HCT116 (cell line): ENCODE results near the gene SOCS7. TPM values are rescaled to one million over a fixed set of nuclear protein-coding genes. Genes with fewer than 3 reads are reported as not detected.

Source experiments
- ATAC-seq: fragments of 200-7000 bp; cut with Tn5 transposase; 2 replicates; pipeline ENCODE4 v1.9.1; 2020; ENCODE audit warnings: mild to moderate bottlenecking, moderate library complexity
- Bru-seq: library from RNA; stranded (reverse); fragments of 400-500 nt; gene quantifications from one replicate; lab custom pipeline; 2021; lab: Mats Ljungman, UMichigan
- BruChase-seq, 2 experiments: library from RNA; stranded (reverse); fragments of 400-500 nt; gene quantifications; one replicate each; lab custom pipeline; 2021; lab: Mats Ljungman, UMichigan
- BruUV-seq: library from RNA; stranded (reverse); fragments of 400-500 nt; replicated peaks from 2 replicates; lab custom pipeline; 2021; lab: Mats Ljungman, UMichigan
- CTCF ChIA-PET: fragments of 300-600 bp; sonication (Branson Sonifier 250); formaldehyde crosslinking; loops from one replicate; lab custom pipeline; 2021; ENCODE audit warnings: antibody characterized with exemption; lab: Charles Lee
- POLR2A ChIA-PET: fragments of 300-600, 350-600 bp; sonication (Branson Sonifier 250); formaldehyde crosslinking; loops from one replicate; lab custom pipeline; 2021; ENCODE audit warnings: antibody characterized with exemption; lab: Charles Lee
- RAD21 ChIA-PET, 2 experiments: fragments of 300-600 bp; sonication (Branson Sonifier 250); formaldehyde crosslinking; loops; one replicate each; lab custom pipeline; 2023; ENCODE audit warnings: low total read pairs in 2 of 2; ENCODE audit not compliant: uncharacterized antibody in 2 of 2, unreplicated experiment in 2 of 2, low non-redundant PET in 1 of 2; lab: Charles Lee
- DNase-seq: peaks from one replicate; pipeline ENCODE4 v3.0.0-alpha.2; 2010; ENCODE audit warnings: low read depth, low spot score
- H2AFZ ChIP-seq: fragments of 200-600 bp; shearing (Covaris generic), sonication (generic); 2 replicates; pipeline ENCODE4 v1.6.1; 2017; ENCODE audit warnings: low read depth, mixed run types, mixed read lengths, antibody characterized with exemption, low read length; ENCODE audit not compliant: poor library complexity, severe bottlenecking
- H3K27ac ChIP-seq: 2 replicates; pipeline ENCODE4 v1.5.1; 2012; ENCODE audit warnings: low read depth, low read length
- H3K27me3 ChIP-seq: fragments of 200-600 bp; sonication (generic); 2 replicates; pipeline ENCODE4 v1.6.1; 2016; ENCODE audit warnings: mixed run types, low read length, mixed read lengths; ENCODE audit not compliant: insufficient read depth
- H3K36me3 ChIP-seq, 2 experiments: fragments of 200-500 bp in 1 of 2; fragments of 200-600 bp in 1 of 2; sonication (Bioruptor generic) in 1 of 2; sonication (generic) in 1 of 2; 2 replicates each; pipeline versions ENCODE4 v1.5.1 to v1.6.1; 2014 to 2016; ENCODE audit warnings: low read length in 2 of 2, inconsistent platforms in 1 of 2, mixed read lengths in 1 of 2, mixed run types in 1 of 2; ENCODE audit not compliant: insufficient read depth in 2 of 2, control insufficient read depth in 1 of 2
- H3K4me1 ChIP-seq, 2 experiments: fragments of 200-600 bp in 1 of 2; sonication (generic) in 1 of 2; 2 replicates each; pipeline versions ENCODE4 v1.5.1 to v1.6.1; 2012 to 2017; ENCODE audit warnings: low read length in 2 of 2, inconsistent platforms in 1 of 2, mild to moderate bottlenecking in 1 of 2, mixed read lengths in 1 of 2, mixed run types in 1 of 2, moderate library complexity in 1 of 2; ENCODE audit not compliant: insufficient read depth in 2 of 2, control insufficient read depth in 1 of 2
- H3K4me2 ChIP-seq: fragments of 200-600 bp; sonication (generic); 2 replicates; pipeline ENCODE4 v1.6.1; 2017; ENCODE audit warnings: mixed run types, low read length, mixed read lengths
- H3K4me3 ChIP-seq, 2 experiments: fragments of 200-600 bp in 1 of 2; sonication (generic) in 1 of 2; replicated peaks in 1 of 2; 2 replicates each; pipeline ENCODE4 v1.5.1; 2011 to 2016; ENCODE audit warnings: low read length in 2 of 2, control low read depth in 1 of 2, low read depth in 1 of 2, mild to moderate bottlenecking in 1 of 2, mixed read lengths in 1 of 2, mixed run types in 1 of 2
- H3K79me2 ChIP-seq: fragments of 200-600 bp; sonication (generic); 2 replicates; pipeline ENCODE4 v1.6.1; 2017; ENCODE audit warnings: mild to moderate bottlenecking, mixed run types, low read length, moderate library complexity, mixed read lengths; ENCODE audit not compliant: insufficient read depth
- H3K9ac ChIP-seq: fragments of 200-600 bp; sonication (generic); 2 replicates; pipeline ENCODE4 v1.6.1; 2016; ENCODE audit warnings: low read length, mixed read lengths
- H3K9me2 ChIP-seq: fragments of 200-600 bp; sonication (generic), shearing (Covaris generic); 2 replicates; pipeline ENCODE4 v1.6.1; 2017; ENCODE audit warnings: mixed run types, mild to moderate bottlenecking, moderate library complexity; ENCODE audit not compliant: insufficient read depth
- H3K9me3 ChIP-seq, 2 experiments: fragments of 200-500 bp in 1 of 2; fragments of 200-600 bp in 1 of 2; sonication (Bioruptor generic) in 1 of 2; sonication (generic) in 1 of 2; 2 replicates each; pipeline ENCODE4 v1.6.1; 2014 to 2017; ENCODE audit warnings: low read length in 2 of 2, mixed read lengths in 2 of 2, inconsistent platforms in 1 of 2, low read depth in 1 of 2, mild to moderate bottlenecking in 1 of 2, mixed run types in 1 of 2, moderate library complexity in 1 of 2; ENCODE audit not compliant: control insufficient read depth in 1 of 2, insufficient read depth in 1 of 2
- H4K20me1 ChIP-seq: fragments of 200-600 bp; sonication (generic), shearing (Covaris generic); 2 replicates; pipeline ENCODE4 v1.6.1; 2017; ENCODE audit warnings: mixed run types, mild to moderate bottlenecking, moderate library complexity; ENCODE audit not compliant: insufficient read depth
- ATF3 ChIP-seq: IDR thresholded peaks from 2 replicates; pipeline ENCODE4 v1.6.1; 2012
- CTCF ChIP-seq, 3 experiments: fragments of 200-600 bp in 1 of 3; sonication (generic) in 1 of 3; IDR thresholded peaks in 2 of 3; conservative IDR thresholded peaks in 1 of 3; 2 replicates each; pipeline ENCODE4 v1.5.1; 2012 to 2017; ENCODE audit warnings: low read depth in 2 of 3, low read length in 2 of 3, antibody characterized with exemption in 1 of 3, borderline replicate concordance in 1 of 3, control low read depth in 1 of 3, mild to moderate bottlenecking in 1 of 3, mixed read lengths in 1 of 3, mixed run types in 1 of 3, moderate library complexity in 1 of 3; ENCODE audit not compliant: insufficient read depth in 1 of 3
- ELF1 ChIP-seq: IDR thresholded peaks from 2 replicates; pipeline ENCODE4 v1.6.1; 2012; ENCODE audit warnings: low read depth, borderline replicate concordance
- EZH2 ChIP-seq: fragments of 200-600 bp; sonication (generic); IDR thresholded peaks from 2 replicates; pipeline ENCODE4 v1.6.1; 2017; ENCODE audit warnings: antibody characterized with exemption, mixed run types
- EZH2phosphoT487 ChIP-seq: fragments of 200-600 bp; IDR thresholded peaks from 2 replicates; pipeline ENCODE4 v1.6.1; 2018; ENCODE audit warnings: antibody characterized with exemption, borderline replicate concordance
- MAX ChIP-seq: IDR thresholded peaks from 2 replicates; pipeline ENCODE4 v1.6.1; 2012
- POLR2A ChIP-seq: IDR thresholded peaks from 2 replicates; pipeline ENCODE4 v1.7.0; 2011; ENCODE audit warnings: borderline replicate concordance; ENCODE audit not compliant: insufficient read depth, insufficient read length; ENCODE audit errors: extremely low read depth
- POLR2AphosphoS5 ChIP-seq: IDR thresholded peaks from 2 replicates; pipeline ENCODE4 v1.6.1; 2011; ENCODE audit warnings: mild to moderate bottlenecking, low read depth, low read length, moderate library complexity
- RAD21 ChIP-seq: IDR thresholded peaks from 2 replicates; pipeline ENCODE4 v1.6.1; 2012; ENCODE audit warnings: low read depth, mild to moderate bottlenecking
- REST ChIP-seq: IDR thresholded peaks from 2 replicates; pipeline ENCODE4 v1.6.1; 2012; ENCODE audit warnings: low read depth
- SIN3A ChIP-seq: IDR thresholded peaks from 2 replicates; pipeline ENCODE4 v1.6.1; 2012; ENCODE audit warnings: low read depth
- SP1 ChIP-seq: IDR thresholded peaks from 2 replicates; pipeline ENCODE4 v1.6.1; 2012; ENCODE audit warnings: low read depth
- SRF ChIP-seq: IDR thresholded peaks from 2 replicates; pipeline ENCODE4 v1.6.1; 2012; ENCODE audit warnings: low read depth
- YY1 ChIP-seq: IDR thresholded peaks from 2 replicates; pipeline ENCODE4 v1.6.1; 2011; ENCODE audit warnings: low read length, low read depth, moderate library complexity, mild to moderate bottlenecking; ENCODE audit not compliant: insufficient replicate concordance; ENCODE audit errors: extremely low read depth
- ZBTB33 ChIP-seq: IDR thresholded peaks from 2 replicates; pipeline ENCODE4 v1.6.1; 2011; ENCODE audit warnings: mild to moderate bottlenecking, low read length, moderate library complexity; ENCODE audit not compliant: insufficient replicate concordance; ENCODE audit errors: extremely low read depth
- intact Hi-C: fragments of 100-400 bp; cut with micrococcal nuclease; formaldehyde crosslinking; loops from 2 replicates; pipeline ENCODE4 v1.10.0; 2022
- long read RNA-seq: library from polyadenylated mRNA; unstranded; transcript quantifications from one replicate; pipeline ENCODE4 v2.0.0, GENCODE V29; 2021; ENCODE audit not compliant: unreplicated experiment
- polyA plus RNA-seq: library from polyadenylated mRNA; unstranded; fragments of >200 nt; gene quantifications from 2 replicates; pipeline ENCODE4 v1.2.1, GENCODE V29; 2012; ENCODE audit warnings: missing spikeins
- total RNA-seq: library from RNA; stranded (reverse); gene quantifications from one replicate; pipeline ENCODE4 v1.2.1, GENCODE V29; 2021; ENCODE audit not compliant: unreplicated experiment

Gene SOCS7
- total RNA-seq = 49.9 TPM
- 39.1 and 43.2 TPM in 2 replicates for polyA plus RNA-seq
- Bru-seq, nascent RNA = percentile 78 among the genes with signal in this experiment
- percentile 94 among the genes with signal in this experiment for BruChase-seq, experiment 1, labeled RNA remaining after a 6-hour chase
- percentile 89 among the genes with signal in this experiment for BruChase-seq, experiment 2, labeled RNA remaining after a 2-hour chase
- long read RNA-seq, partial matches to known transcripts = 34 of 47 reads
- long read RNA-seq, other reads (novel, unspliced or antisense) = 12 of 47 reads

- H2AFZ ChIP-seq = peak within 1 kb of the TSS; percentile 30
- H3K9ac ChIP-seq = peak within 1 kb of the TSS; percentile 76
- peak; percentile 84 for DNase-seq
- H3K4me2 ChIP-seq = peak within 1 kb of the TSS; percentile 73
- peak; percentile 91 for ATAC-seq
- H3K9me2 ChIP-seq = no peaks in the 10 kb centered on the region
- no TSS peak for BruUV-seq
- H3K4me1 ChIP-seq = peaks cover 4 to 32% of the 10 kb centered on the region in 2 experiments; a peak in 3 of 4 replicates
- H3K4me3 ChIP-seq = peak within 1 kb of the TSS; percentile 58 to 68
- H3K79me2 ChIP-seq = peaks cover 35% of the 10 kb centered on the region
- H3K27me3 ChIP-seq = no peaks in the 10 kb centered on the region
- RAD21 ChIA-PET = no interaction called here
- H3K27ac ChIP-seq = peak within 1 kb of the TSS; percentile 60
- H4K20me1 ChIP-seq = 0 out of 2 replicates have a peak, but pooled peaks cover 3% of the 10 kb centered on the region
- POLR2A ChIA-PET = interaction anchor here (1.0 kb wide), 2 partner anchors 10 to 63 kb away, joined by 4 to 5 read pairs; no protein-coding TSS in a partner anchor
- CTCF ChIA-PET = interaction anchor here (1.0 to 1.1 kb wide), 4 partner anchors 18 to 64 kb away, joined by 3 to 7 read pairs (median 4); no protein-coding TSS in a partner anchor
- H3K36me3 ChIP-seq = no peaks in the 10 kb centered on the region
- intact Hi-C loops = loop anchor here (10.0 kb wide), 1 partner anchor 133 kb away; no protein-coding TSS in a partner anchor
- no peaks in the 10 kb centered on the region for H3K9me3 ChIP-seq
- TF ChIP-seq ZBTB33 (no peak), POLR2A (peak; percentile 33), SRF (no peak; the same call in 1 of the 2 replicates), EZH2 (no peak), YY1 (no peak), SIN3A (peak; percentile 73), MAX (peak; percentile 80), CTCF (IDR thresholded peaks at IDR 0.05 in 2 of 3, conservative IDR thresholded peaks at IDR 0.05 in 1 of 3; ENCODE audit: borderline replicate concordance in 1 of 3, insufficient read depth in 1 of 3, low read depth in 2 of 3, low read length in 2 of 3) (no peak), ATF3 (no peak), POLR2AphosphoS5 (peak; percentile 95), EZH2phosphoT487 (no peak), RAD21 (no peak), REST (no peak), SP1 (peak; percentile 61), ELF1 (no peak)
Measured at GRCh38 chr17:38351412-38352222, at the start of gene SOCS7. Gene SOCS7, plus strand, starts transcription at chr17:38351844. Its CDS starts 209 bp downstream, at chr17:38352053.
